GM12874 (cell line): ENCODE data around the gene CDK14.

Experiments used
- TF ChIP-seq, protein P1 (sequence below): IDR thresholded peaks from 2 replicates; pipeline ENCODE4 v1.5.1; 2011; ENCODE audit warnings: low read depth, mild to moderate bottlenecking, control low read depth, low read length, moderate library complexity; ENCODE audit not compliant: insufficient read depth

CDK14 gene

DNA sequence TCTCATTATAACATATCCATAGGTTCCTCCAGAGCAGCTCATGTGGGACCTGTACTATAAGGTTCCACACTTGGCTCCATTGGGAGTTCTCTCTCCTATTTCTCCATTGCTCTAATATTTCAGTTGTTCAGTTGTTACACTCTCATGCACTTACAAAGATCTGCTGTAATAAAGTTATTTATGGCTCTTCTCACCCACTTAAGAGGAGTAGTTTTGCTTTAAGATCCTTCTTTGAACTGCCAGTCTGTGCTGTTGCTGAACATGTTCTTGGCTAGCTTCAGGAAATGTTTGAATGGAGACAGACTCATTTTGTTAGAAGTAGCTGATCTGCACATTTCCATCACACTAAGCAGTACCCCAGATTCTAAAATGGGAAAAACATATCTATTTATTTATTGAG, 250.1 kb downstream of the CDK14 start:
- TF ChIP-seq, protein P1, sequence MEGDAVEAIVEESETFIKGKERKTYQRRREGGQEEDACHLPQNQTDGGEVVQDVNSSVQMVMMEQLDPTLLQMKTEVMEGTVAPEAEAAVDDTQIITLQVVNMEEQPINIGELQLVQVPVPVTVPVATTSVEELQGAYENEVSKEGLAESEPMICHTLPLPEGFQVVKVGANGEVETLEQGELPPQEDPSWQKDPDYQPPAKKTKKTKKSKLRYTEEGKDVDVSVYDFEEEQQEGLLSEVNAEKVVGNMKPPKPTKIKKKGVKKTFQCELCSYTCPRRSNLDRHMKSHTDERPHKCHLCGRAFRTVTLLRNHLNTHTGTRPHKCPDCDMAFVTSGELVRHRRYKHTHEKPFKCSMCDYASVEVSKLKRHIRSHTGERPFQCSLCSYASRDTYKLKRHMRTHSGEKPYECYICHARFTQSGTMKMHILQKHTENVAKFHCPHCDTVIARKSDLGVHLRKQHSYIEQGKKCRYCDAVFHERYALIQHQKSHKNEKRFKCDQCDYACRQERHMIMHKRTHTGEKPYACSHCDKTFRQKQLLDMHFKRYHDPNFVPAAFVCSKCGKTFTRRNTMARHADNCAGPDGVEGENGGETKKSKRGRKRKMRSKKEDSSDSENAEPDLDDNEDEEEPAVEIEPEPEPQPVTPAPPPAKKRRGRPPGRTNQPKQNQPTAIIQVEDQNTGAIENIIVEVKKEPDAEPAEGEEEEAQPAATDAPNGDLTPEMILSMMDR, result no peak

DNA sequence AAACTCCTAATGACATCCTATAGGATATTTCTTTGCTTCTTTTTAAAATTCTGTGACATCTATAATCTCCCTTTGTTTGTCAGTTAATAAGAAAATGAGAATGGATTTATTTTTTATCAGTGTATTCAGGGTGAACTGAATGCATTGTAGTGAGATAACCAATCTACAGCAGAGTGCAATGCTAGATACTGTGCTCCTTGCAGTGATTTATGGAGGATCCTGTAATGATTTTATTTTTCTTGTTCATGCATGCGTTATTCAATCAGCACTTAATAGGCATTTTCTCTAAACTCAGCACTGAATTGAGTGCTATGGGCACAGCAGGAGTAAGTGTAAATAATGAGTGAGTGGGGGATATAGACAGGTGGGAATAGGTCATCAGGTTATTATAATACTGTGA, 253.9 kb downstream of the CDK14 start:
- TF ChIP-seq, protein P1, result no peak

DNA sequence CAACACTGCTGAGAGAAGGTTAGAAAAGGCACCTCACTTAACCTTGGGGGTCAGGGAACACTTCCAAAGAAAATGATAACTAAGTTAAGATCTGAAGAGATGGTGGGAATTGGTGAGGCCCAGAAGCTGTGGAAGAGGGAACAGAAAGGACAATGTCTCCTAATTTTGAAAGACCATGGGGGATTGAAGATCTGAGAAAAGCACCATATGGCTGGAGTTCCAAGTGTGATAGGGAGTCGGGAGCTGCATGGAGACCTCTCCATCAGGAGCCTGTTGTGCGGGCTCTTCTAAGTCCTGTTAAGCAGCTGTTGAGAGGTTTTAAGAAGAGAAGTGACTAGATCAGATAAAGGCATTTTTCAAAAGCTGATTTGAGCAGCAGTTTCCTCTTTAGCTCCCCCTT, 254.3 kb downstream of the CDK14 start:
- TF ChIP-seq, protein P1, result no peak

DNA sequence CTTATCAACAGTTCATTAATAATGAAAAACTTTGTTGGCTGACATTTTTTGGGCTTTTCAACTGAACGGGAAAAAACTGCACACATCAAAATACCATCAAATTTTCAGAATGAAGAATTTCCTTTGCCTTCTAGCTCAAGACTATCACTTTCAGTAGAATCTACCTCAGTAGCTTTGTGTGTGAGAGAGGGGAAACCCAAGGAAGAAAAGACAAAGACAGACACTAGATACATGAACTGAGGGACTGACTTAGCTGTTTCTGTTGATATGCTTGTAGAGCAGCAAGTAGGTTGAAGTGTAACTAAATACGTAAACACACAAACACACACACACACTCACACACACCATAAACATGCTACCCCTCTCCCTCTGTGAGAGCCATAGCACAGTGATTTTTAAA, 257.1 kb downstream of the CDK14 start:
- TF ChIP-seq, protein P1, result no peak

DNA sequence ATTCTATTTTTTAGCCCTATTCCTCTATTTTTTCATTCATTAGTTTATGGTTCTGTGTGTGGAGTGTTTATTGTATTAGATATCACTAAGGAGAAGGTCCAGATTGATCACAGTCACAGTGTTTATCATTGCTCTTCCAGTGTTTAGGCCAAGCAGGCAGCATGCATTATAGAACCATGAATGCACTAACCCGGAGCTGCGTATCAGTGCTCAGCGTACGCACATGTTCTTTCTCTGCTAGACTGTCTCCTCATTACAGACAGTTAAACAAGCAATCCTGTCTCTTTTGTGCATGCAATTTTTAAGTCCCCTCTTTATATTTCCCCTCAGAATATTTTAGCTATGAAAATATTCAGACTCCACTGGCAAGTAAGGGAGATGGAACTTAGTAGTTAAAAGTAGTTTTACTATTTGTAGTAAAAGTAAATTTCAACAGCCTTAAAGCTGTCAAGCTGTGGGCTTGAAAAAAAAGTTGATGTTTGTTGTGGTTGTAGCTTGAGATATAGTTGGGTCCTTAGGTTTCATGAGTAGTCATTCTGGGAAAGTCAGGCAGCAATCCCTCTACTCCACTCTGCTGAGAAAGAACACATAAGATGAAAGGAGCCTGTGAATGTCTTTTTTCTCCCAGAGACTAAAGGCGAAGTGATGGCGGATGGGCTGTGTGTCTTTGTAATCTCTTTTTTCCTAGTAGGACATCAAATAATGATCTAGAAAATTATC, 260.4 kb downstream of the CDK14 start:
- TF ChIP-seq, protein P1, result no peak

DNA sequence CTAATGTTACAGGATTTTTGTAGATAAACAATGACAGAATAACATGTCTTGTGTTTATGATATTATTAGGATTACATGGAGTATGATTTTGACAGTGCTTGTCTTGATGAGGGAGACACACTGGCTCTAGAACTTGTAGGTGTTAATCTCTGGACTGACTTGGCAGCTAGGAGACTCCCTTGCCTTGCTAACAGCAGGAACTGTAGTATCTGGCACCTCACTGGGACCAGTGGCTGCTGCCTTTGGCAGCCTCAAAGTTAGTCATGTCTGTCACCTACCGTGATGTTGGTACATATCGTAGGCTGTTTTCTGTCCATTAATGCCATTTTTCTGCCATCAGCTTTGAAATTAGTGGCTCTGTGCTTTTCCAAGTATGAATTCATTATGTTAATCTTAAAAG, 261.5 kb downstream of the CDK14 start:
- TF ChIP-seq, protein P1, result no peak

DNA sequence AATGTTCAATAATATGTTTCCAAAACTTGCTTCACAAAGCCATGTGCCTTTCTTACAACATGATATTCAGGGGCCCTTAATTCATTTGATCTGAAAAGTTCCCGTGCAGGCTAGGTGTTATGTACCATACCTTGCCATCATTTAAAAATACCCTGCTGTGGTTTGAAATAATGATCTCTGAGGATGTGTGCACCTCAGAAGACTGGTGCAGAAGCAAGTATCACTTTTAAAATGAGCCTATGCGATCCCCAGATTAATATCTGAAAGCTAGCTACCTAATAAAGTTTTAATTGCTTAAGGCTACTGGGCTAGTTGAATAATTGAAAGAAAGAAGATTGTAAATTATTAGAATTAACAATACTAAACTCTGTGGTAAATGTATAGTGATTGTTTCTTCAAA, 262.4 kb downstream of the CDK14 start:
- TF ChIP-seq, protein P1, result no peak
